ENCODE results near the gene CYP2S1. TPM values are rescaled to one million over a fixed set of nuclear protein-coding genes. Genes with fewer than 3 reads are reported as not detected.

CYP2S1 gene
- total RNA-seq, 1 donor from 2014 or later: 11.1 TPM

DNA sequence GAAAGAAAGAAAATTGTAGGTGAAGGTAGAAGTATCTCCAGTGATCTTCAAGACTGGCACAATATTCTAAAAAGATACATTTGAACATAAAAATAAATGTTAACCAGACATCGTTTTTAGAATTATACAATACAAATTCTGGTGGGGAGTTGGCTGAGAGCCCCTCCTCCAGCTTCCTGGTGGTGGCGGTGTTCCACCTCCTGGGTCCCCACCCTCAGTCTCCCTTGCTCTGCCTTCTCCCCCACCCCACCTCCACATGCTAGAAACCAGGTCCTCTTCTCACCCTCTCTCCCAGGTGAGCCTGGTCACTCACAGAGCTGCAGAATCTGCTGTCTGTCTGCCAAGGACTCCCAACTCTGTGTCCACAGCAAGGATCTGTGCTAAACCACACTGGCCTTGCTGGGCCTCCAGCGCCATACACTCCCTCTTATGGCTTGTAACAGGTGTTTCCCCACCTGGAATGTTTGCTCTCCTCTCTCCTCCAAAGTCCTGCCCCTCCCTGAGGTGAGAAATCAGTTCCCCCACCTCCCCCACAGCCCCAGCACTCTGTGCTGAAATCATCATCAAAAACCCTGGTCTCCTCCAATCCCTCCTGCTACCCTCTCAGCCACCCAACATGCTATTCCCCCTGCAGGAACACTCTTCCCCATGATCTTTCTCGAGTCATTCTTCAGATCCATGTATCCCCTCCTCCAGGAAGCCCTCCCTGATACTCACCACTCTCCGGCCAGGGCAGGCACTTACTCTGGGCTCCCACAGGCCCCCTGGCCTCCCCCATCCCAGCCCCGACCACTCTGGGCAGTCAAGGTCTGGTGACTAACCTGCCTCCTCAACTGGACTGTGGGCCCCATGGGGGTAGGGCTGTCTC is 20.5 kb upstream of the CYP2S1 start:
- Histone ChIP-seq H3K79me2 (ENCODE audit: insufficient read depth, low read length) (no peaks in the 10 kb centered on the region), H3K9ac (ENCODE audit: low read length) (no peak overlapping the region), H2AFZ (ENCODE audit: low read depth, low read length) (no peak overlapping the region), H4K20me1 (ENCODE audit: insufficient read depth, low read length) (no peaks in the 10 kb centered on the region), H3K27me3 (ENCODE audit: insufficient read depth, low read length) (no peaks in the 10 kb centered on the region), H3K9me3 (ENCODE audit: insufficient read depth, low read depth, low read length) (no peaks in the 10 kb centered on the region), H3K4me3 (ENCODE audit: insufficient read depth, low read depth, low read length) (no peak overlapping the region), H3K36me3 (ENCODE audit: insufficient read depth, low read length) (no peaks in the 10 kb centered on the region), H3K4me2 (ENCODE audit: low read length) (no peak overlapping the region), H3K27ac (ENCODE audit: low read depth, low read length) (no peak overlapping the region), H3K4me1 (ENCODE audit: insufficient read depth, low read length) (peaks cover 11% of the 10 kb centered on the region)
- no peak for FAIRE-seq
- no peaks in the 10 kb centered on the region for H3K9me3 Mint-ChIP-seq (ENCODE audit: unreplicated experiment)
- no peak for TF ChIP-seq EZH2 (IDR thresholded peaks at IDR 0.05; ENCODE audit: insufficient read depth, low read length)
- TF ChIP-seq, protein P1, sequence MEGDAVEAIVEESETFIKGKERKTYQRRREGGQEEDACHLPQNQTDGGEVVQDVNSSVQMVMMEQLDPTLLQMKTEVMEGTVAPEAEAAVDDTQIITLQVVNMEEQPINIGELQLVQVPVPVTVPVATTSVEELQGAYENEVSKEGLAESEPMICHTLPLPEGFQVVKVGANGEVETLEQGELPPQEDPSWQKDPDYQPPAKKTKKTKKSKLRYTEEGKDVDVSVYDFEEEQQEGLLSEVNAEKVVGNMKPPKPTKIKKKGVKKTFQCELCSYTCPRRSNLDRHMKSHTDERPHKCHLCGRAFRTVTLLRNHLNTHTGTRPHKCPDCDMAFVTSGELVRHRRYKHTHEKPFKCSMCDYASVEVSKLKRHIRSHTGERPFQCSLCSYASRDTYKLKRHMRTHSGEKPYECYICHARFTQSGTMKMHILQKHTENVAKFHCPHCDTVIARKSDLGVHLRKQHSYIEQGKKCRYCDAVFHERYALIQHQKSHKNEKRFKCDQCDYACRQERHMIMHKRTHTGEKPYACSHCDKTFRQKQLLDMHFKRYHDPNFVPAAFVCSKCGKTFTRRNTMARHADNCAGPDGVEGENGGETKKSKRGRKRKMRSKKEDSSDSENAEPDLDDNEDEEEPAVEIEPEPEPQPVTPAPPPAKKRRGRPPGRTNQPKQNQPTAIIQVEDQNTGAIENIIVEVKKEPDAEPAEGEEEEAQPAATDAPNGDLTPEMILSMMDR (IDR thresholded peaks at IDR 0.05; ENCODE audit: insufficient read depth, low read depth, low read length): no peak
- no peak for DNase-seq (ENCODE audit: low read depth)
- no peak overlapping the region for H3K4me3 Mint-ChIP-seq (ENCODE audit: unreplicated experiment)
- peaks cover 5% of the 10 kb centered on the region for H3K27me3 Mint-ChIP-seq (ENCODE audit: low read depth, unreplicated experiment)
- peaks cover 8% of the 10 kb centered on the region for H3K4me1 Mint-ChIP-seq (ENCODE audit: low read depth, unreplicated experiment)
- H3K36me3 Mint-ChIP-seq (ENCODE audit: low read depth, unreplicated experiment): no peaks in the 10 kb centered on the region
- H3K27ac Mint-ChIP-seq (ENCODE audit: unreplicated experiment): no peak overlapping the region

DNA sequence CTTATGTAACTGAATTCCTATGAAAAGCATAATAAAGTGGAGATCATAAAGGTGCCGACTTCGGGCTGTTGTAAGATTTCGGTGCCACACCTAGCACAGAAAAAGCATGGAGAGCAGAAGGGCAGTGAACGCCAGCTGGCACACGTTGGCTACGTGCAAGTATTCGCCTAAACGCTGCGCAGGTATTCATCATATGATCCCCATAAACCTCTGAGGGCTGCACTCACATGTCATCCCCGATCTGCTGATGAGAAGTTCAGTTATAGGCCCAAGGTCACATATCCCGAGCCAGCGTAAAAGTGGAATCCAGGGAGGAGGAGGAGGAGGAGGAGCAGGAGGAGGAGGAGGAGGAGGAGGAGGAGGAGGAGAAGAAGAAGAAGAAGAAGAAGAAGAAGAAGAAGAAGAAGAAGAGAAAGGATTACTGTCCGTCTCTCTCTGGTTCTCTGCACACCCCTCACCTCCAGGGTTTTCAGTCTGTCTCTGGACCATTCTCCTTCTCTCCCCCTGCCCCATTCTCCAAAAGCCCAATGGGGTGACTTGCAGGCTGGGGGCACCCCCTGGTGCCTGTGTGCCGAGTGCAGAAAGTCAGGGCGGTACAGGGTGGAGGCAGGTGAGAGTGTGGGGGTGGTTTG is 18.6 kb upstream of the CYP2S1 start:
- H3K27ac Mint-ChIP-seq (ENCODE audit: unreplicated experiment): no peak overlapping the region
- Histone ChIP-seq H3K9ac (ENCODE audit: low read length) (no peak overlapping the region), H2AFZ (ENCODE audit: low read depth, low read length) (no peak overlapping the region), H3K27me3 (ENCODE audit: insufficient read depth, low read length) (no peaks in the 10 kb centered on the region), H3K4me3 (ENCODE audit: insufficient read depth, low read depth, low read length) (no peak overlapping the region), H3K36me3 (ENCODE audit: insufficient read depth, low read length) (no peaks in the 10 kb centered on the region), H3K27ac (ENCODE audit: low read depth, low read length) (no peak overlapping the region), H3K9me3 (ENCODE audit: insufficient read depth, low read depth, low read length) (no peaks in the 10 kb centered on the region), H3K4me2 (ENCODE audit: low read length) (no peak overlapping the region), H3K79me2 (ENCODE audit: insufficient read depth, low read length) (no peaks in the 10 kb centered on the region), H3K4me1 (ENCODE audit: insufficient read depth, low read length) (peaks cover 11% of the 10 kb centered on the region), H4K20me1 (ENCODE audit: insufficient read depth, low read length) (no peaks in the 10 kb centered on the region)
- DNase-seq (ENCODE audit: low read depth) (no peak), FAIRE-seq (no peak)
- H3K4me1 Mint-ChIP-seq (ENCODE audit: low read depth, unreplicated experiment): peaks cover 8% of the 10 kb centered on the region
- no peaks in the 10 kb centered on the region for H3K36me3 Mint-ChIP-seq (ENCODE audit: low read depth, unreplicated experiment)
- H3K9me3 Mint-ChIP-seq (ENCODE audit: unreplicated experiment): no peaks in the 10 kb centered on the region
- H3K4me3 Mint-ChIP-seq (ENCODE audit: unreplicated experiment): no peak overlapping the region
- TF ChIP-seq, protein P1 (IDR thresholded peaks at IDR 0.05; ENCODE audit: insufficient read depth, low read depth, low read length): no peak
- TF ChIP-seq EZH2 (IDR thresholded peaks at IDR 0.05; ENCODE audit: insufficient read depth, low read length): no peak
- peaks cover 5% of the 10 kb centered on the region for H3K27me3 Mint-ChIP-seq (ENCODE audit: low read depth, unreplicated experiment)
